HG02938 (cell line): Measurements from ENCODE around the gene GALNTL6.

ENCODE experiments used
- ATAC-seq: cut with Tn5 transposase; IDR thresholded peaks from one replicate; pipeline ENCODE4 v1.9.1; 2021; ENCODE audit warnings: mild to moderate bottlenecking, moderate library complexity; ENCODE audit not compliant: unreplicated experiment

GALNTL6 gene

DNA sequence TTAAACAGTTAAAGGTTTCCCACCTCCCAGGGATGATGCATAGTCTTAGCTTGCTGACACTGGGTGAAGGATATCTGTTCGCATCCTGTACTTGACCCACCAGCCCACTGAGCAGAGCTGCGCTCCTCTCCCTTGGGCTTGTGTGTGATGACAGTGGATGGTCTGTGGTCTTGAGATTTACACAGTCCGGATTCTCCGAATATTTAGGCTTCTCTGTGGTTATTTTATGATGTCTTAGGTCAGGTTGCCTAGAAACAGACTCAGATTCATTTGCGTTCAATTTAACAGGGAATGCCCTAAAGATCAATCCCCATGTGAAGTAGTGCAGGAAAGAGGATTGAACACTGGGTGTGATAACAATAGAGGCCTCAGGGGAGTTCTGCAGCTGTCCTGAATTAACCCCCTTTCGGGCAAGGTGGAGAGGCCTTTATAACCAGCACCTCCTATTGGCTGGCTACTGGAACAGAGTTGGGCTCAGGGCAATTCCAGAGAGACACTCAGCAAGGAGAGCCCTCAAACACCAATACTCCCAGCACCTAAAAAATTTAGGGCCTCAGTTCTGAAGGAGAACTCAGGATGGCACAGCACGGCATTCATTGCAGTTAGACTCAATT is 702.2 kb downstream of the GALNTL6 start:
- ATAC-seq = no peak

DNA sequence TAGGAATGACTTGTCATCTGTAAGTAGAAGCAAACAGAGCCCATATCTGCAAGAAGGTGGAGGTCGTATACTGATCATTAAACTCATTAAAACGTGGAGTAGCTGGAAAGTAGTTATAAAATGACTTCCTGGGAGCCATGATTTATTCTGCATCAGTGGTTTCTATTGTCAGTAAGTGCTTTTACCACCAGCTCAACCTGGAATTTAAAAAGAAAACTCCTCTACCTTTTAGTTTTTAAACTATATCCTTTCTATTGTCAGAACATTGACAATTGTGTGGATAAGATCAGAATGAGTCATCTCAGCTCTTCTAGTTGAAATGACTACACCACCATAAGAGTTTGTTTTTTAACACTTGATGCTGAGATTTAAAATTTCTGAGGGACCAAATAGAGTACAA is 704.2 kb downstream of the GALNTL6 start:
- ATAC-seq = no peak

DNA sequence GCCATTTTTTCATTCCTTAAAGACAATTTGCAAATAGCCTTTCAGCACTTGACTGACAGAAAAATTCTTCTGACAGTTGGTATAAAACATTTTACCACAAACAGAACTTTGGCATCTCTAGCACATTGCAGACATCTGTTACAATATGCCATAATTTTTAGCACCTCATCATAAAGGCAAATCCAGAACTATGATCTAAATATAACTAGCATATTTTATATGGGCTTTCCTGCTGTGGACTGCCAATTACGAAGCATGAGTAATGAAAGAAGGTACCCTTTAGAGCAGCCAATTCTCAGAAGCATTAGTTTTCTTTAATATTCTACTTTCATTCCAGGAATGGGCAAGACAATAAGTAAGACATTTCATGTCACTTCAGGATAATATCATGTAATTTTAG is 708.0 kb downstream of the GALNTL6 start:
- no peak for ATAC-seq

DNA sequence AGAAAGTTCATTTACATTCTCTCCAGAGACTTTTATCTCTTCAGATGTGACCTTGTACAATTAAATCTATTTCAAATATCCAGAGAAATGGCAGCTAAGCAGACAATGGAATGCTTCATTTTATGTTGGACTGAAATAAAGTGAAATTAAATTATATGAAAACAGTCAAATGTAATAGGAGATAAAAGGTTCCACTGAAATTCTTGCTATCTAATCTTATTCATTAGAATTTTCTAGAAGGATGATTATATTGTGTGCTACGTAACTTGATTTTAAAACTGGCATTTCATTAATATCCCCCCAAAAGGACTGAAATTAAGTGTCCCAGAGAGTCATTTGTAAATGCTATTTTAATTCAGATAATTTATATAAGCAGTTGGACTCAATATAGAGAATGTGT is 708.5 kb downstream of the GALNTL6 start:
- ATAC-seq = no peak

DNA sequence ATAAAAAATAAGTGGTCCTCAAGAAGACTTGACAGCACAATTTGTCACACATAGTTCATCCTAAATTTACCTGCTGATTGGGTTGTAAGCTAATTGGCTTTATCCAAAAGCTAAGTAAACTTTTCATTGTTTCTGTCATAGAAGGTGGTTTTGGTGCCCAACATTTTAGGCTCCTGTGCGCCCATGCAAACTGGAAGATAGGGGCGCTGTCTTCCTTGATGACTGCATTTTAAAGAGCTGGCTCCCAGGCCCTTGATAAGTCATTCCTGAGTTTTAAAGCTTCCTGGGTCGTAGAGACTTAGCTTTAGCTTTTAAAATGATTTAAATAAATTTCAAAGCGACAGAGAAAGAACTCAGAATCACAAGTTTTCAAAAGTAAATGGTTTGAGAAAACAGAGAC is 730.0 kb downstream of the GALNTL6 start:
- ATAC-seq = no peak

DNA sequence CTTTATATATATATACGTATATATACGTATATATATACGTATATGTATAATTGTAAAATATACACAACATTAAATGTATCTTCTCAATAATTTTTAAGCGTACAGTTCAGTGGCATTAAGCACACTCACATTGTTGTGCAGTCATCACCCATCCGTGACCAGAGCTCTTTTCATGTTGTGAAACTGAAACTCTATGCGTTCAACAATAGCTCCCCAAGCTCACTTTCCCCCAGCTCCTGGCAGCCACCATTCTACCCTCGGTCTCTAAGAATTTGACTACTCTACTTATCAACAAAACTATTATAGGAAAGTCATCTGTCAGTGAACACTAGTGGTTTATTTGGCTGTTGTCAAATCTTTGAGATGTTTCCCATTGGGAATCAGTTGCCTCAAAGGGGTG is 733.6 kb downstream of the GALNTL6 start:
- peak; percentile 84 for ATAC-seq

DNA sequence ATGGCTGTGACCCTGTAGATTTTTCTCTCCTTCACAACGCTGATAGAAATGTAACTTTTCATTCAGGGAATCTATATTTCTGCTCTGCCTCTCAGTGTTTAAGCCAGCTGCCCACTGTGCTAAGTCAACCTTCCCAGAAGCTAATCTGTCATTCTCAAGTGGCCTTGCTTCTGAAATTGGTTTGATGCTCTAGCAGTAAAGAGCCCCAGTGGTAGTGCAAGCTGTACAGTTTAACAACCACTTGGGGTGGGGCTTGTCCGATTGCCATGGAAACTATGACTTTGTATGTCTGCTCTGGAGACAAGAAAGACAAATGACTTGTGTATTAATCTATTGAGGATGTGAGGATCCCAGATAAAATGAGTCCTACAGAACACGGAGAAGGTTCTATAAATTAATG is 734.5 kb downstream of the GALNTL6 start:
- ATAC-seq = no peak

DNA sequence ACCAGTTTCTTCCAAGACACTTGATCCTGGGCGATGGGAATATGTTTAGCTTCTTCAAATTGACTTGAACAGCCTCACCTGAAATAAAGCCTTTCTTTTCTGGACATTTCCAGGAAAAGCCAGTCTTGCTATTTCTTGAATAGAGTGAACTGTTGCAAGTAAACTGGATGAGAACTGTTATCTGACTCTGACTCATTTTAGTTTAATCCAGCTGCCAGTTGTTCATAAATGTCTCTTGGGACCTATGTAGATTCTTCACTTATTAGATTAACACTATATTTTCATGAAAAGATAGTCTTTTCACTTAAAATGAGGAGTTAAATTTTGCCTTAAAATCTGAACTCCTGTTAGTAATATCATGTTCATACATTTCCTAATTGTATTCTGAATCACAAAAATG is 740.0 kb downstream of the GALNTL6 start:
- no peak for ATAC-seq

DNA sequence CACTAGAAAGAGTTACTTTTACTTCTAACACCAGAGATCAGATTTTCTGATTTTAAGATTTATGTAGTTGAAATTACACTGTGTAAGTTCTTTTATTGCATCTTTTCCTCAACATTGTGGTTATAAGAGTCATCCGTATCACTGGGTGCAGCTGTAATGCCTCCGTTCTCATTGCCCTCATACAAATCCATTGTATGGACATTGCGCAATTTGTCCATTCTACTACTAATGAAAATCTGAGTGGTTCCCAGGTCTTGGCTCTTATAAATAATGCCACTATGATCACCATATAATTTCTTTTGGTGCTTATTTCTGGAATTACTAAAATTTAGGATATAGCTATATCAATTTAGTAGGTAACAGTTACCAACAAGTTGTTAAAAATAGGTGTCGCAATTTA is 741.4 kb downstream of the GALNTL6 start:
- ATAC-seq = no peak

DNA sequence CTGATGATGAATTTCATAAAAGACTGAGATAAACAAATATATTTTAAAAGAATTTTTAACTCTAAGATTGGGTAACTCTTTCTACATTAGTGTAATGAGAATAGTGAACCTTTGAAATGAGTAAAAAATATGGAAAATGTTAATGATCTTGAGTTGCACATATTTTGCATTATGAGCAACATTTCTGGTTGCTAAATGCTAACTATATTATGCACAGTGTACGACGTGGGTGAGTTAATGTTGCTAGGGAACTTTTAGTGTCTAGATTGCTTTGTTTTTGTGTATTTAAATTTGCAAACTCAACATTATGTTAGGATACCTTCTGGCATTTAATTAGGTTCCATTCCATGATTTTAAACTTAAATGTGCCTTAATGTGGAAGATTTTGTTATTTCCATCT is 742.5 kb downstream of the GALNTL6 start:
- ATAC-seq = no peak

DNA sequence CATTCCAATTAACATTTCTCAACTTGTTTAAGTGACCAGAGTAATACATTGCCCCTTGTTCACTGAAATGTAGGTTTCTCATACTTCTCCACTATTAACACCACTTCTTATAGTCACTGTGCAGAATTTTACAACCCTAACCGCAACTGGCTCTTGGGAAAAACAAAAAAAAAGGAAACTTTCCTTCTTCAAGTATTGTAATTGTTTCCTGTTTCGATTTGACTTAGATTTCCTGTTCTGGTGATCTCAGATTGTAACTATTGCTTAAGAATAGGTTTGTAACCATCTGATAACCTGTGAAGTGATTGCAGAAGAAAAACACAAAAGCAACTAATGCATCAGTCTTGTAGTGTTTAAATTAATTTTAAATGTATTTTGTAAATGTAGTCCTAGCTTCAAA is 760.7 kb downstream of the GALNTL6 start:
- ATAC-seq = no peak

DNA sequence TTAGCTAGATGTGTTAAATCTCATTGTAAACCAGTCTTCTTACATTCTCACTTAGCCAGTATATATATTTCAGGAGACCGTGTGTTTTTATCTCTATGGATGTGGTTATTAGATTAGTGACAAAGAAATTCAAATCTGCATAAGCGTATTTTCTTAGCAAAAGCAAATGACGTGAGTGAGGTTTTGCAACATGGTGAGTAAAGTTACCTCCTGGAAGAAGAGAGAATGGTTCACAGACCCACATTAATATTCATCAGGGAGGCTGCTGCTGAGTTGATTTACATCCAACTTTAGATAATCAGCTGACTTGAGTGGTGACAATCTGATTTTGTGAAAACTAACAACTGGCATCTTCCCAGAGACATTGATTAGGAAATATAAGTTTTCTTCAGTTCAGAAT is 765.5 kb downstream of the GALNTL6 start:
- ATAC-seq = no peak

DNA sequence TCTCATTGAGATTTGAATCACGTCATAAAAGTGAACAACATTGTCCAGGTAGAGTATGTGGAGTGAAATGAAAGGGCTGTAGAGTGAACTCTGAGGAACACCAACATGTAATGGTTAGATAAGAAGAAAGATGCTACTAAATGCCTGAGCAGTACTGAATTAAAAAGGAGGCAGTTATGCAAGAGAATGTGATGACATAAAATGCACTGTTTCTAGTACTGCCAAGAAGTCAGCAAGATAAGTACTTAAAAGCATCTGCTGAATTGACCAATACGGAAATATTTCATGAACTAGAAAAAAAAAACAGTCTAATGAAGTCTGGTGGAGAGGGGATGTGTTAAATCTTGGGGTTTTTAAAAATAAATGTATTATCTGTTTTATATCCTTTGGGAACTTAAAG is 771.6 kb downstream of the GALNTL6 start:
- no peak for ATAC-seq

DNA sequence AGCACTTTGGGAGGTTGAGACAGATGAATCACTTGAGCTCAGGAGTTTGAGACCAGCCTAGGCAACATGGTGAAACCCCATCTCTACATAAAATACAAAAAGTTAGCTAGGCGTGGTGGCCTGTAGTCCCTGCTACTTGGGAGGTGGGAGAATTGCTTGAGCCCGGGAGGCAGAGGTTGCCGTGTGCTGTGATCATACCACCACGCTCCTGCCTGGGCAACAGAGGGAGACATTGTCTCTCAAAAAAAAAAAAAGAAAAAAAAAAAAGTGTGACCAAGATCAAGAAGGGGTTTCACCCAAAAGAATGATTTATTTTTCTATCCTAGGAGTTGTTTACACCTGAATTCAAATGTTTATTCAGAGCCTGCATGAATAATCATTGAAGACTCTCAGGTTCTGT is 783.0 kb downstream of the GALNTL6 start:
- no peak for ATAC-seq

DNA sequence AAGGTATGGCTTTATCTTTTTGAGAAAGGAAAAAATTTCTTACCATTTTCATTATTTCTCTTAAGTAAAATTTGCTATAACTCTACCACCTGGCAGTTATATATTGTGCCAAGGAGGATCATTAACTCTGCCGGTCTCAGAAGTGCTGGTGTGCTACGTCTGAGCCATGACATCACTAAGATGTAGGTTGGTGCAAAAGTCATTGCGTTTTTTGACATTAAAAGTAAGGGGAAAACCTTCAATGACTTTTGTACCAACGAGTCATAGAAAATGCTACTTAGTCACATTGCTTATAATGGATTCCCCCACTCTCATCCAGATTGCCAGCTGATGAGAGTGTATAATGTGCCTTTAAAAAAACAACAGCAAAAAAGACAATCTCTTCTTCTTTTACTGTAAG is 786.4 kb downstream of the GALNTL6 start:
- ATAC-seq = no peak

DNA sequence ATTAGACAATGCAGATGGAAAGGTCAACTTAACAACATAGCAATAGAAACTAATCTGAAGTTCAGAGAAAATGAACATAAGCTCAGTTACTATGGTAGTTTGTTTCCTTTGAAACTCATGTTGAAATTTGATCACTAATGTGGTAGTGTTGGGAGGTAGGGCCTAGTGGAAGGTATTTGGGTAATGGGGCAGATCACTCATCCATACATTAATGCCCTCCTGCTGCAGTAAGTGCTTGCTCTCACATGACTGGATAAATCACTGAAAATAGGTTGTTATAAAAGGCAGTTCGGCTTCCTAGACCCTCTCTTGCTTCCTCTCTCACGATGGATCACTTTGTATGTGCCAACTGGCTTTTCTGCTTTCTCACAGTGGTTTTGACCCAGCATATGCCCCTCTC is 788.0 kb downstream of the GALNTL6 start:
- ATAC-seq = no peak

DNA sequence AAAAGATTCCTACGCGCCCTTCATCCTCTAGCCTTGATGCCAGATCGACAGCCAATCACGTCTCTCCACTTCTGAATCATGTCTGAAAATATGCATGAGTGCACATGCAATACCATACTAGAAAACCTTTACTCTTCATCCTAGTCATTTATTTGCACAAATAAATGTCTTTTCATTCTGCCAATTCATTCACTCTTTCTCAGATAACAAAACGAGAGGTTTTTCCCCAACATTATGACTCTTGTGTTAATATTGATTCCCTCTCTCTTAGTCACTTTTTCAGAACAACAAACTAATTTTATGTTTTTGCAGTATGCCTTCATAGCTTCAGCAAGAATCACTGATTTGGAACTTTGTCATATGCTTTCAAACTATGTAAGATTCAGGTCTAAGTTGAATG is 806.0 kb downstream of the GALNTL6 start:
- no peak for ATAC-seq

DNA sequence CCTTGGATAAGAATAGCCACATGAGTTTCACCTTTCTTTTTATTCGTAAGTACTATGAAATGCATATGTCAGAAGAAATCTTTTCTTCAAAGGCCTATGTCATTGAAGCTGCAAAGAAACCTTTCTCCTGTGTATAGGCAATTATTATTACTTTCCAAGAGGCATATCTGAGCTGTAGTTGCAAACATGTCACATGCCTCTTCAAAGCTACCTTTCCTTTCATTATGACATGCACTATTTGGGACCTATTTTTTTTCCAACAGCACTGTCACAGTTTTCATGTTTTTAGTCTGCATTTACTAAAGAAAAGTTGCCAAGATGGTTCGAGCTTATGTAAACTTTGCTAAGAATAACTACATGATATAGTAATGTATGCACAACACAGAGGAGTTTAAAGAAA is 806.6 kb downstream of the GALNTL6 start:
- ATAC-seq = no peak

DNA sequence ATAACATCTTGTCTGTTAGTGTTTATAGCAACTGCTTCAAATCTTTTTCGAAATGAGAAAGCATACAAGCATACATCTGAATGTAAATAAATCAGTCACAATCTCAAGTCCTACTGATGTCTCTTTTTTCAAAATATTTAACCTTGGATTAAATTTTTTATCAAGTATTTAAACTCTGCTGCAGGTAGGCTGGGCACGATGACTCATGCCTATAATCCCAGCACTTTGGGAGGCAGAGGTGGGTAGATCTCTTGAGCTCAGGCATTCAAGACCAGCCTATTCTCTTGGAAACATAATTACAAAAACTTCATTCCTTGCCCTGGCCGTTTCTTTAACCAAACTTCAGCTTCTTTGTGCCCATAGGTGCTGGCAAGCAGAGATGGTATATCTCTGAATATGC is 815.1 kb downstream of the GALNTL6 start:
- ATAC-seq = no peak

DNA sequence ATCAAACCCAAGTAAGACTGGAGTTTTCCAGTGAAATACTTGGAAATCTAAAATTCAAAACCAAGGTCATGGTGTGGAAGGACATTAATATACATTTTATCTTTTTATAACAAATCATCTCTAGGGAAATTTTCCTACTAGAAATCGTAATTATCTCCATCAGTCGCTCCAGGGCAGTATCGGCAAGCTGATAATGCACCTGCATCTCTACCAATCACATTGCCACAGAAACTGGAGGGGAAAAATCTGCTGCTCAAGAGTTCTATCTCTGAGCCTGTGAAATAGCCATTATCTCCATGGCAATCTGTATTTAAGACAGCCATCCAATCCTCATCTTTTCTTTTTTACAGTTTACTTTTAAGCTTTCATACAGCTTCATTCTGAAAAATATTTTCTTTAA is 817.1 kb downstream of the GALNTL6 start:
- no peak for ATAC-seq

DNA sequence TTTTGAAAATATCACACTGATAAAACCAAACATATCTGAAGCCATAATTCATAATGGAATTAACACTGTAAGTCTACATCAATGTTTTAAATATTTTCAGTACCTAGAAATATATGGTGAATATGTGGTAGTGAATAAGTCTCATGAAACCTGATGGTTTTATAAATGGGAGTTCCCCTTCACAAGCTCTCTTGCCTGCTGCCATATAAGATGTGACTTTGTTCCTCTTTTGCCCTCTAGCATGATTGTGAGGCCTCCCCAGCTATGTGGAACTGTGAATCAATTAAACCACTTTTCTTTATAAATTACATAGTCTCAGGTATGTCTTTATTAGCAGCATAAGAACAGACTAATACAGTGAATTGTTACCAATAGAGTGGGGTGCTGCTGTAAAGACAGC is 818.6 kb downstream of the GALNTL6 start:
- peak; percentile 58 for ATAC-seq

DNA sequence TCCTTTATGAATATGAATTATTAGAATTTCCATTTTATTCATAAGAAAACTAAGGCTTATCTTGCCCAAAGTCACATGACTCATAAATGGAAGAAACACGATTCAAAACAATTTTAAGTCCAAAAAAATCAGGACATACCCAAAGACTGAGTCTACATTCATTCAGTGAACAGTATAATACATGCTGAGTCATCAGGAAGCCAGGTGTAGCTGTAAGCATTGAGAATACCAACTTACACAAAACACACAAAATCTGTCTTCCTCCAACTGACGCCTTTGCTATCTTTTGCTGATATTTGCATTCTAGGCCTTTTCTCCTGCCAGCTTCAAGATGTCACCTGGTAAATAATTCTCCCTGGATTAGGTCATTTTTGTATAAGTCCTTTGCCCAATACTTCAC is 835.3 kb downstream of the GALNTL6 start:
- no peak for ATAC-seq

DNA sequence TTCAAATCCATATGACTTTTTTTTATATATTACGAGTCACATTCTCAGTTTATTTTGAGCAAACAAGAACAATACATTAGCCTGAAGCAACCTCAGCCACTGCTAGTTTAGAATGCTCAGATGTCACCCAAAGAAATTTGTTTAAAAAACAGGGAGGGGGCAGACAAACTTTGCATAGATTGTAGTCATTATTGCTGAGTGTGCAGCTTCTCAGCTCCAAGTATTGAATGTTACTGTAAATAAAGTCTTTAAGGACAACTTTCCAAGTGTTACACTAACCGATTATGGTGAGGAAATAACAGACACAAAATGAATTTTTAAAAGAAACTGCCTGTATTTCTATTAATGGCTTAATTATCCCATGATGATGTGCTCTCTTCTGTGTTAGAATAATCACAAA is 835.9 kb downstream of the GALNTL6 start:
- no peak for ATAC-seq
